Smooth muscle cell of the brain vasculature (primary cell): ENCODE data around the gene NUDT7.

ENCODE experiments used
- DNase-seq: peaks from one replicate; pipeline ENCODE4 v3.0.0-alpha.2; 2012; ENCODE audit warnings: low read depth, low spot score

Gene NUDT7

DNA sequence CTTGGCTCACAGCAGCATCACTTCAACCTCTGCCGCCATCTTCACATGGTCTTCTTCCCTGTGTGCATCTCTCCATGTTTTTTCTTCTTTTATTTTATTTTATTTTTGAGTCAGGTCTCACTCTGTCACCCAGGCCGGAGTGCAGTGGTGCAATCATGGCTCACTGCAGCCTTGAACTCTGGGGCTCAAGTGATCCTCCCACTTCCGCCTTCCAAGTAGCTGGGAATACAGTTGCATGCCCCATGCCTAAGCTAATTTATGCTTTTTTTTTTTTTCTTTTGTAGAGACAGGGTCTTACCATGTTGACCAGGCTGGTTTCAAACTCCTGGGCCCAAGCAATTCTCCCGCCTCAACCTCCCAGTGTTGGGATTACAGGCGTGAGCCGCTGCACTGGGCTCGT is 1.9 kb downstream of the NUDT7 start:
- no peak for DNase-seq

DNA sequence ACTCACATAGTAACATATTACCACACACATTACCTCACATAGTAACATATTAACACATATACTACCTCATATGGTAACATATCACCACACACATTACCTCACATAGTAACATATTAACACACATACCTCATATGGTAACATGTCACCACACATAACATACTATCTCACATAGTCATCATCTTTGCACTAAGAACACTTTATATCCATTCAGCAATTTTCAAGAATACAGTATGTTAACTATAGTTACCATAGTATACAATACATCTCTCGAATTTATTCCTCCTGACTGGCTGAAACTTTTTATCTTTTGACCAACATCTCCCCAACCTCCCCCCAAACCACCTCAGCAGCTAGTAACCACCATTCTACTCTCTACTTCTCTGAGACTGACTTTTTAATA is 7.6 kb downstream of the NUDT7 start:
- no peak for DNase-seq

DNA sequence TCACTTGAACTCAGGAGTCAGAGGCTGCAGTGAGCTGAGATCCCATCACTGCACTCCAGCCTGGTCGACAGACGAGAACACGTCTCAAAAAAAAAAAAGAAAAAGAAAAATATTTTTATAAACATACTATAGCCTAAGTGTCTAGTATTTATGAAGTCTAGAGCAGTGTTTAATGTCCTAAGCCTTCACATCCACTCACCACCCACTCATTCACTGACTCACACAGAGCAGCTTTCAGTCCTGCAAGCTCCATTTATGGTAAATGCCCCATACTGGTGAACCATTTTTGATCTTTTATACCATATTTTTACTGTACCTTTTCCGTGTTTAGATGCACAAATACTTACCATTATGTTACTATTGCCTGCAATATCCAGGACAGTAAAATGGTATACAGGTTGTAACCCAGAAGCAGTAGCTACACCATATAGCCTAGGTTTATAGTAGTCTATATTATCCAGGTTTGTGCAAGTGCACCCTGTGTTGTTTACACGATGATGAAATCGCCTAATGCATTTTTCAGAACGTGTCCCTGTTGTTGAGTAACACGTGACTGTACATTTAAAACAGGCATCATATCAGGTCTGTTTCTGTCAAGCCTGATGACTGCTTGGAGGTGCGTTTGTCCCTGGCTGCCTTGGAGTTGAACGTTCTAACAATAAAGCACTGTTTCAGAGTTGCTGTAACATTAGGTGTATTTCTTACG is 10.1 kb downstream of the NUDT7 start:
- no peak for DNase-seq

DNA sequence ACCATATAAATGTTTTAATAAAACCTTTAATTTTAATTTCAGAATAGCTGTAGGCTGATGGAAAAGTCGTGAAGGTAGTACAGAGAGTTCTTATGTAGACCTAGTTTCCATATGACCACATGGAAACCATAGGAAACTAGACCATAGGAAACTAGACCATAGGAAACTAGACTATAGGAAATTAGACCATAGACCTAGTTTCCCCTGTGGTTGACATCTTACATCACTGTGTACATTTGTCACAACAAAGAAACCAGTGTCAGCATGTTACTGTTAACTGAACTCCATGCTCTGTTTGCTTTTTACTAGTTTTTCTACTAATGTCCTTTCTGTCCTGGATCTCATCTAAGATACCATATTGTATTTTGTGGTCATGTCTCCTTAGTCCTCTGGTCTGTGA is 14.6 kb downstream of the NUDT7 start:
- DNase-seq: no peak

DNA sequence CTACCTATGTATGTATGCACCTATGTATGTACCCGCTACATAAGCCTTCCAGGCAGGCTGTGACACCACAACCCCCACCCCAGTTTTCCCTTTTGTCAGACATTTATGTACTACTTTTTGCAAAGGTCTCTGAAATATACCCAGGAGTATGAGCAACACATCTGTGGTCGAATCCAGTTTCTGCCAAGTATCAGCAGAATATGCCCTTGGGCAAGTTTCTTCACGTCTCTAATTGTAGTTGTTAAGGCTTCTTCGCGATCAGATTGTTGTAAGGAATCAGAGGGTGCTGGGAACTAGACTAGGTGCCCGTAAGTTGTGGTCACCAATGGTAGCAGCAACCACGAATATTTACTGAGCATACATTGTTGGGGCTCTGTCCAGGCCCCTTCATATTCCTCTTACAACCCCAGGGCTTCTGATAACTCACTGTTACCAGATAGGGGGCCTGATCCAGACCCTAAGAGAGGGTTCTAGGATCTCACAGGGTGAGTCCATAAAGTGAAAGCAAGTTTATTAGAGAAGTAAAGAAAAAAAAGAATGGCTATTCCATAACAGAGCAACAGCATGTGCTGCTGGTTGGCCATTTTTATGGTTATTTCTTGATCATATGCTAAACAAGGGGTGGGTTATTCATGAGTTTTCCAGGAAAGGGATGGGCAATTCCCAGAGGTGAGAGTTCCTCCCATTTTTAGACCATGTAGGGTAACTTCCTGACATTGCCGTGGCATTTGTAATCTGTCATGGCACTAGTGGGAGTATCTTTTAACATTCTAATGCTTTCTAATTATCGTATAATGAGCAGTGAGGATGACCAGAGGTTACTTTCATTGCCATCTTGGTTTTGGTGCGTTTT is 16.6 kb downstream of the NUDT7 start:
- DNase-seq: no peak

DNA sequence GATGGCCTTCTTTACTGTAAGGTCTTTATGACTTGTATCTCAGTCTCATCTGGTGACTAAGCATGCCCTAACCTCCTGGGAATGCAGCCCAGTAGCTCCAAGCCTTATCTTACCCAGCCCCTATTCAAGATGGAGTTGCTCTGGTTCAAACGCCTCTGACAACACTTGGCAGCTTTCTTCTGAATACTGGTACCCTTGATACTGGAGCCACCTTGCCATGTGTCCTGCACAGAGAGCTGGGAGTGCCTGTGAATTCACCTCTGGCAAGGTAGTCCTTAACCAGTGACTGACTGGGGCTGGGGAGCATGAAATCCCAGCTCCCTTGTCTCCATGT is 17.2 kb downstream of the NUDT7 start:
- no peak for DNase-seq

DNA sequence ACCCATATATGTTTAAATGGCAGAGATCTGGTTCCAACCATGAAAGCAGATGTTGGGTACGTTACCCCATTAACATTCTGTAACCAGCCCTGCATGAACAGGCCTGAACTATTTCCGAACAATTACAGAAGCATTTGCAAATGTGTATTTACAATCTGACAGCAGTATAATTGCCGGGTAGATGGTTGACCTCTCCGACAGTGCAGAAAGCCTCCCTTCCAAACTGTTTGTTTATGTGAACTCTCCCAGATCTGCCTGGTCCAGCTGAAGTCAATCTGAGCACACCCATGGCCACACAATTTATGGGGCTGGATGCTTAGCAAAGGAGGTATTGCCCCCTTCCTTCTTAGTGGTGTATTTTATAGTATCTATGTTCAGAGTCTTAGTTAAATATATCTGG is 21.8 kb downstream of the NUDT7 start:
- DNase-seq: no peak

DNA sequence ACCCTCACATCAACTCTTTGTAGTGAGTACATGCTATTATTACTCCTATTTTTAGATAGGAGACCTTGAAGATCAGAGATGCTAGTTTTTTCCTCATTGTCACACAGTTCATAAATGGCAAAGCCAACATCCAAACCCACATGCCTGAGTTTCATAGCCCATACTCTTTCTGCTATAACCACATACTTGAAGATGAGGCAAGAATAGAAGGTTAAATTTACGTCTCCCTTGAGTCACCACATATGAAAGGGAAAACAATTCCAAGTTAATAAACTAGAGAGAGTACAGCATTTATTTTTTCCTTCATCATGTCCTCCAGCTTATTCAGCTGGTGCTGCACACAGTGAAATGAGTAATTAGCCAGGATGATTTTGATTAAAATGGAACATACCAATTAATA is 23.7 kb downstream of the NUDT7 start:
- no peak for DNase-seq

DNA sequence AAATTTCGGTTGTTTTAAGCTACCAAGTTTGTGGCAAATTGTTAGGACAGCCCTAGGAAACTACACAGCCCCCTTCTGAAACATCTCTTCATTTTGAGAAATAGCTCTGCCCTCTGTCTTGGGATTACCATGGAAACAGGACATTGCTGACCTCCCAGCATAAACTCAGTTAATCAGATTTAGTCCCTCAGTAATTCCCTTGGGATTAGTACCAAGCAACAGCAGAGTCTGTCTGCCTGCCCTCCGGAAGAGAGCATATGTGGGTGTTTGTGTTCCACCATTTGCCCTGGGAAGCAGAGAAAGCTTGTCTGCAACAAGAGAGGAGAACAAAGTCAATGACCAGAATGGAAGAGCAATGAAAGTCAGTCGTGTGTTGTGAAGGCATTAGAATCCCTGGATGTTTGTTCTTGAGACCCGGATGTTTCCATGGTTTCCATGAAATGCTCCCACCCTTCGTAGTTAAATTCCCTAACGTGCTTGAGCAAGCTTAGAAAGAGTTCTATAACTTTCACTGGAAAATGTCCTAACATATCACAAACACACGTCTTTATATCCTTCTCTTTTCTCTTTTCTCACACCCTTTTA is 26.2 kb downstream of the NUDT7 start:
- DNase-seq: no peak

DNA sequence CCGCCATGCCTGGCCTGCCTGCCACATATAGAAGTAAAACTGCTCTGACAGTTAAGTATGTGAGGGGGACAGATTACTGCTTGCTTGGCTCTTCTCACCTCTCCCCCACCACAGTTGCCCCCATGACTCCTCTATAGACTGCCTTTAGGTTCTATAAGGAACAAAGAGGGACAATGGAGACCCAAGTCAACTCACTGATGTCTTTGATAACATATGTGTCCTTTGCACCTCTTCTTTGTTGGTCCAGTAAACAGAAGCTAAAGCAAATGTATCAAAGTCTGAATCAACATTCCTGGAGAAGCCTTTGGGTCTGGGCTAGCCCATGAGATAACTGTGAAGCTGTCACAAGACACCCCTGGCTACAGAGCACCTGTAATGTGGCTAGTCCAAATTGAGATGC is 27.1 kb downstream of the NUDT7 start:
- DNase-seq: no peak

DNA sequence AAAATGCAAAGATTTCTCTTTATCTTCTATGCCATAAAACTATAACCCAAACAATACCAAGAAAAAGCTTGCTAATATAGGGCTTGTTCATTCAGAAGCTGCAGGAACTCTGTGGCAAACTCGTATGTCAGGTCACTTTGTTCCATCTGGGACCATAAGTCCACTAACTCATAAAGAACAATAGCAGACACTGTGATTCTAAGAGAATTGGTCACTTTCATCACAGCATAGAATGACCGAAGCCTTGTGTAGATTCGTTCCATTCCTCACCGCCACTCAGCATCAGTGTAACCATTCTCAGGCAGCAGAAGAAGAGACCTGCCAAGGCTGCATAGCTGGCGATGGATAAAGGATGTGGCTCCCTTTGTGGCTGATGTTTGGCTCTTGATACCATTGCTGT is 35.7 kb downstream of the NUDT7 start:
- DNase-seq: no peak

DNA sequence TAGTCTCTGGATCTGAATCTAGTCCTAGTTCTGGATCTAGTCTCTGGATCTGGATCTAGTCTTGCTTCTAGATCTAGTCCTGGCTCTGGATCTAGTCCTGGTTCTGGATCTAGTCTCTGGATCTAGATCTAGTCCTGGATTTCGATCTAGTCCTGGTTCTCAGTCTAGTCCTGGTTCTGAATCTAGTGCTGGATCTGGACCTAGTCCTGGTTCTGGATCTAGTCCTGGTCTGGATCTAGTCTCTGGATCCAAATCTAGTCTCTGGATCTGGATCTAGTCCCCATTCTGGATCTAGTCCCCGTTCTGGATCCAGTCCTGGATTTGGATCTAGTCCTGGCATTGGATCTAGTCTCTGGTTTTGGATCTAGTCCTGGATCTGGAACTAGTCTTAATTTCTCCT is 36.2 kb downstream of the NUDT7 start:
- no peak for DNase-seq

DNA sequence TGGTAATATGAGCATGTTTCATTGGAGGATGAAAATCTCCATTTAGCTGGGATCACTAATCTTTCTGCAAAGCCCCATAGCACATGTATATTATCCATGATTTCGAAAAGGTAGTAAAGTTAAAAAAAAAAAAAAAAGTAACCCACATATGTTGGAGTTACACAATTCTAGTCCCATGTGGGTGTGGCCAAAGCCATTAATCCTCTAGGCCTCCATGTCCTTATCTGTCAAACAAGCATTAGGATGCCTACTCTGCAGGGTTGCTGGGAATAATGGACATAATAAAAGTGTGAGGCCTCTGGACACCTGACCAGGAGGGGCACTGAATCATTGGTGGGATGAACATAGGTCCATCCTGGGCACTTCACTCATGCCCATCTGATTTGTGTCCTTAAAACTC is 36.9 kb downstream of the NUDT7 start:
- DNase-seq: no peak

DNA sequence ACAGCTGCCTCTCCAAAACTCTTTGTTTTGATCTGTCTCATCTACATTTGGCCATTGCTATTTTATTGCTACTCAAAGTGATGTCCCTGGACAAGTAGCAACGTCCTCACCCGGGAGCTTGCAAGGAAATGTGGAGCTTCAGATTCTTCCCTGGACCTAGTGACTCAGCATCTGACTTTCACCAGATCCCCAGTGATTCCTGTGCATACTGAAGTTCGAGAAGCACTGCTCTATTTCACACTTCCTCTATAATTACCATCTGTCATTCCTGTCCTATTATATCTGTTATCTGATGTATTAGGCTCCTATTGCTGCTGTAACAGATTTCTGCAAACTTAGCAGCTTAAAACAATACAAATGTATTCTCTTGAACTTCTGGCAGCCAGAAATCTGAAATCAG is 37.5 kb downstream of the NUDT7 start:
- DNase-seq: no peak

DNA sequence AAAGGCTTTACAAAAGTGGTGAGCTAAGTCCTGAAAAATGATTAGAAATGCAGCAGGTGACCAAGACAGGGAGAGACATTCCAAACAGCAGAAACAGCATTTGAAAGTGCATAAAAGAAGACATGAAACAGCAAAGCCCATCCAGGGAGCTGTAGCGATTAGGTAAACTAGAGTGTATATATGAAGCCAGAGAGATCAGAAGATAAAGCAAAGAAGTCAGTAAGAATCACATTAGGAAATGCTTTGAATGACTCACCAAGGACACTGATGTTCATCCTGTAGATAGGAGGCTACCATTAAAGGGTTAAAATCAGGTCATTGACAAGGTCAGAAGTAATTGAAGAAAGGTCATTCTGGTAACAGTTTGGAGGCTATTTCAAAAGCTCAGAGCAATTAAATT is 38.5 kb downstream of the NUDT7 start:
- DNase-seq: no peak

DNA sequence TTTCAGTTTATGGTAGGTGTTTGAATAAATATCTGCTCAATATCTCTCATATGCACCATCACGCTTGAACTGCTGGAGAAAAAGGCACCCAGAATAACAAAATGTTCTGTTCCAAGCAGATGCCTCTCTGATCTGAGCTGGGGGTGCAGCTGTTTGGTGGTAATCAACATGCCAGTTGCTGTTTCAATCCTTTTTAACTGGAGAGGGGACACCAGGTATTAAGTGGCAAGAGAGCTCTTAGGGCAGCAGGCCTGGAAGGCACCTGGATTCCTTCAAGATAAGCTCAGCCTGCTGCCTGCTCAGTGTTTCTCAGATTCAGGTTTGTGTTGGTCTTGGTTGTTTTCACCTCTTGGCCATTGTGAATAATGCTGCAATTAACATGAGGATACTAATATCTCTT is 38.9 kb downstream of the NUDT7 start:
- no peak for DNase-seq

DNA sequence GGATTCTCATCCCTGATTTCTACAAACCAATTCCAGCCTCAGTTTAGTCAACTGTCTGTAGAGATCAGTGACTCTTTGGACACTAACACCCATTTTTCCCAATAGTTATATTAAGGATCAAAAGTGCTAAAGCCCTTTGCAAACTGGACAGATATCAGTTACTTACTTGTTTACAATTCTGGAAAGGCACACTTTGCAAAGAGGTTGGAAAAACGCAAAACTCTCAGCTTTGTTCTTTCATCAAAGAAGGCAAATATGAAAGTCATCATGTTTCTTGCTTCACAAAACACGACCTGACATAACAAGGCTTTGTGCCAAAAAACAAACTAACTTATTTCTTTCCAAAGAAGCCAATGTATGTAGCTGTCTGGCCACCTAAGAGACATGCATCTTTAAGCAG is 39.9 kb downstream of the NUDT7 start:
- DNase-seq: no peak

DNA sequence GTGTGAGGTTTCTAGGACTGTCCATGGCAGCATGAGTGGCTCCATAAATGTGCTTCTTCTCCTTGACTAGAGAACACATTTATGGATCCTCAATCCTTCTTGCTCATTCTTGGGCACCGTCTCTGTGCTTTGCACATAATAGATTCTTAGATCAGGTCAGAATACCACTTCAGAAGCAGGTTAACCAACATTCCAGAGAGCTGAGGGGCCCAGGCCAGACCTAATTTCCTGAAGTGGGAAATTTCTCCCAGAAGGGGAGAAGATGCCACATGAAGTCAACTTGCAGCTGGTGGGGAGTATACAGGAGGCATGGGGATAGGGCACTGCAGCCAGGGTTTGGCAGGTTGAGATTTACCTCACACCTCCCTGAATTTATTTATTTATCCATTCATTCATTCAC is 41.7 kb downstream of the NUDT7 start:
- no peak for DNase-seq

DNA sequence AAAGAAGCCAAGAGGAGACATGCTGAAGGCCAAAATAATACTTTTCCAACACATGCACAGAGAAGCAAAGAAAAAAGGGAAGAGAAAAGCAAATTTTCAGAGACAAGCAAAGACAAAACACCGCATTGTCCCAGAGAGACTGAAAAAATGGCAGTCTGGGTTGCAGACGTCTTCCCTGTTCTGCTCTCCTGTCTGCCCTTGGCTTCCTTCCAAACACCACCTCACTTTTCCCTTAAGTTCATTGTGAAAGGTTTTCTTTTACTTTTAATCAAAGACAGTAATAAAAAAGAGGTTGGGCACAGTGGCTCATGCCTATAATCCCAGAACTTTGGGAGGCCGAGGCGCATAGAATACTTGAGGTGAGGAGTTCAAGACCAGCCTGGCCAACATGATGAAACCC is 44.9 kb downstream of the NUDT7 start:
- DNase-seq: no peak

DNA sequence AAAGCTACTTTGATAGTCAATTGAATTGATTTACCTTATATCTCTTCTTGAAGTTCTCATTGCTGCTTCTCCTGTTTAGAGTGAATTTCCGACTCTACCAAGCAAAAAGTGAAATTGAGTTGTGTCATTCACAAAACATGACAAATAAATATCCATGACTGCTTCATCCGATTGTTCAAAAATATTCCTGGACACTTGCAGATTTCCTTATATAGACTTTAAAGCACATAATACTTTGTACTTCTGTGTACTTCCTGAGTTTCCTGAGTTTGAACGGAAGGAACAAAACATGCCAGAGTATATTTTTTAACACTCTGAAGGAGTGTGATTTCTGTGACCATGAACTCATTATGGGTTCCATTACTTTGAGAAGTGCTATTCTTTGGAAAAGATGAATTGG is 45.5 kb downstream of the NUDT7 start:
- no peak for DNase-seq

DNA sequence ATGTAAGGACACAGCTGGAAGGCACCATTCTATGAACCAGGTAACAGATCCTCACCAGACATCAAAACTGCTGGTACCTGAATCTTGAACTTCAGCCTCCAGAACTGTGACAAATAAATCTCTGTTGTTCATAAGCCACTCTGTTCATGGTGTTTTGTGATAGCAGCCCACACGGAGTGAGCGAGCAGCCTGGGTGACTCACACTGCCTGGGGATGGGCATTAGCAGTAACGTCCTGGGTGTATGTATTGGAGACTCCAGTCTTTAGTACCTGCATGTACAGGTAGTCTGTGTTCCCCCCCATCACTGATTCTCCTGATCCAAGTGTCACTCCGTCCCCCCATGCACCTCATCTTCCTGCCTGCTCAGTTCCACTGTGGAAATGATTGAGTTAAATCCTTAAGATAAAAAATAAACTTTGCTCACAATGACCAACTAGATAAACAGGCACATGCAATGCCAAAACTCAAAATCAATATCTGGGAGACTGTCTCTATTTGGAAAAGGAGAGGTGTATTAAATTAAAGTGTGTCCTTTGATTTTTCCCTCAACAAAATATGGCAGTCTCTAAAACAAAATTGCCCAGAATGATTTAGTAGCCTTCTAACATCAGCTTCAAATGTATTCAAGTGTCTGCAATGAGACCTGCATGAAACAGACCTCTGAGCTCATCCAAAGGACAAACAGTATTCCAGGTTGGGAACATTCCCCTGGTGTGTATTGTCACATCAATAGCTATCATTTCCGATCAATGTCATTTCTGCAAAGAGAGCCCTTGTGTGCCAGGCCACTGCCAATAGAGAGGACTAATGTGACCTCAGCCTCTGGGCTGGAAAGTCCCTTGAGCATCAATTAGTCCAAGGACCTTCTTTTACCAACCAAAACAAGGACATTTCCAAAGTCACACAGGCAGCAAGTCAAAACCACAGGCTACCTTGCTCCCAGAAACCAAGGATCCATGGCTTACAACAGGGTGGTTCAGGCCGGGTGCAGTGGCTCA is 53.9 kb downstream of the NUDT7 start:
- no peak for DNase-seq

DNA sequence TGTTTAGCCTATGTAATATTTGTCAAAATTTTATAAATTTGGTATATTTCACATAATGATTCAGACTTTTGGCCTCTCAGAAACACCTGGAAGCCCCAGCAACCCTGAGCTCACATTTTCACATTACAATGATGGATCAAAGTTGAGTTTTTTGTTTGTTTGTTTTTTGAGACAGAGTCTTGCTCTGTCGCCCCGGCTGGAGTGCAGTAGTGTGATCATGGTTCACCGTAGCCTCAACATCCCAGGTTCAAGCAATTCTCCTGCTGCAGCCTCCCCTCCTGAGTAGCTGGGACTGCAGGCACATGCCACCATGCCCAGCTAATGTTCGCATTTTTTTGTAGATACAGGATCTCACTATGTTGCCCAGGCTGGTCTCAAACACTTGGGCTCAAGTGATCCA is 55.4 kb downstream of the NUDT7 start:
- no peak for DNase-seq
